Measurements from ENCODE around the gene ADAMTS12. TPM values are rescaled to one million over a fixed set of nuclear protein-coding genes. Genes with fewer than 3 reads are reported as not detected.
"Not testable (repeated sequence)": the region's sequence is repeated elsewhere in the genome, so short reads cannot be mapped to it uniquely, and the experiment has no call there.

The ADAMTS12 gene
- total RNA-seq, 1 experiment from 2014 or later, result 0.15 TPM

DNA sequence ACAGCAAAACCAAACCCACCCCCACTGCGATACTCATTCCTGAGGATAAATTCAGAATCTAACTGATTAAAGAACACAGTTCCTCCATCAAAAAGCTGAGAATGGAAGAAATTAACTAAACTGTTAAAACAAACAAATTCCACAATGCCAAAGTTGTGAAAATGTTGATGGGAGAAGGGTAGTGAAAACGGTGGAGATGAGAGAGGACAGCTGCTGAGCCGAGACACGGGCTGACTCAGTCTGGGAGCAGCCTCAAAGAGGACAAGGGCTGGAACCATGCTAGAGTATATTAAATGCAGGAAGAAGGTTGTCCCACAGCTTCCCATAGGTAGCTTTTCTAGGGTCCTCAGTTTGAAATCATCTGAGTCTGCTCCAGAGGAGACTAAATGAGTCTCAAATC lies 14.3 kb downstream of the ADAMTS12 start:
- intact Hi-C loops (cut with micrococcal nuclease; ENCODE audit: unreplicated experiment), result no loop called here
- CTCF ChIA-PET, result interaction anchor here (0.5 kb wide), 1 partner anchor 67 kb away, joined by 4 read pairs; no protein-coding TSS in a partner anchor
- BruUV-seq (replicated peaks), result no TSS peak

DNA sequence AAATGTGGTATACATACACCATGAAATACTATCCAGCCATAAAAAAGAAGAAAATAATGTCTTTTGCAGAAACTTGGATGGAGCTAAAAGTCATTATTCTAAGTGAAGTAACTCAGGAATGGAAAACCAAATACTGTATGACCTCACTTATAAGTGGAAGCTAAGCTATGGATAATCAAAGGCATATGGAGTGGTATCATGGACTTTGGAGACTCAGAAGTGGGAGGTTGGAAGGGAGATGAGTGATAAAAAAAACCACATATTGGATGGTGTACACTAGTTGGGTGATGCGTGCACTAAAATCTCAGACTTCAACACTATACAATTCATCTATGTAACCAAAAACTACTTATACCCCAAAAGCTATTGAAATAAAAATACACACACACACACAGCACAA lies 24.5 kb downstream of the ADAMTS12 start:
- DNase-seq (ENCODE audit: low read depth, low spot score), result no peak
- TF ChIP-seq CTCF (IDR thresholded peaks at IDR 0.05), result no peak
- TF ChIP-seq SIN3A (IDR thresholded peaks at IDR 0.05; ENCODE audit: borderline replicate concordance, insufficient read depth, low read depth, low read length), result no peak
- TF ChIP-seq TCF7L2 (IDR thresholded peaks at IDR 0.05; ENCODE audit: low read depth, low read length), result no peak
- no peak for TF ChIP-seq POLR2AphosphoS5 (IDR thresholded peaks at IDR 0.05; ENCODE audit: low read depth, low read length)
- TF ChIP-seq REST (IDR thresholded peaks at IDR 0.05; ENCODE audit: insufficient read depth in 1 of 2, low read depth in 2 of 2, low read length in 1 of 2), result no peak
- no peak for ATAC-seq
- ChIA-PET CTCF (no interaction called here), POLR2A (no interaction called here)
- Histone ChIP-seq H3K9me3 (ENCODE audit: control insufficient read depth, insufficient read depth, low read depth, low read length) (no peaks in the 10 kb centered on the region), H3K4me1 (ENCODE audit: control insufficient read depth, insufficient read depth, low read length) (no peaks in the 10 kb centered on the region), H3K4me3 (ENCODE audit: low read depth in 2 of 2, low read length in 2 of 2) (no peak overlapping the region), H3K36me3 (ENCODE audit: control insufficient read depth, insufficient read depth, low read length) (no peaks in the 10 kb centered on the region), H3K27me3 (ENCODE audit: control insufficient read depth, insufficient read depth, low read length) (no peaks in the 10 kb centered on the region), H3K27ac (ENCODE audit: low read length) (no peak overlapping the region)
- intact Hi-C loops (cut with micrococcal nuclease; ENCODE audit: unreplicated experiment) (no loop called here), in situ Hi-C loops (cut with HindIII; ENCODE audit: low pct_unique_long_range_greater_than_20kb, low sequenced_read_pairs) (no loop called here)
- BruUV-seq (replicated peaks), result no TSS peak

More for the DNA sequence above, 14.3 kb downstream of the ADAMTS12 start:
- Histone ChIP-seq H3K27ac (ENCODE audit: low read length) (no peak overlapping the region), H3K27me3 (ENCODE audit: control insufficient read depth, insufficient read depth, low read length) (no peaks in the 10 kb centered on the region), H3K4me1 (ENCODE audit: control insufficient read depth, insufficient read depth, low read length) (no peaks in the 10 kb centered on the region), H3K9me3 (ENCODE audit: control insufficient read depth, insufficient read depth, low read depth, low read length) (no peaks in the 10 kb centered on the region), H3K4me3 (ENCODE audit: low read depth in 2 of 2, low read length in 2 of 2) (no peak overlapping the region), H3K36me3 (ENCODE audit: control insufficient read depth, insufficient read depth, low read length) (no peaks in the 10 kb centered on the region)
- no peak for TF ChIP-seq POLR2AphosphoS5 (IDR thresholded peaks at IDR 0.05; ENCODE audit: low read depth, low read length)
- TF ChIP-seq CTCF (IDR thresholded peaks at IDR 0.05), result no peak
- no peak for TF ChIP-seq REST (IDR thresholded peaks at IDR 0.05; ENCODE audit: insufficient read depth in 1 of 2, low read depth in 2 of 2, low read length in 1 of 2)
- no peak for TF ChIP-seq TCF7L2 (IDR thresholded peaks at IDR 0.05; ENCODE audit: low read depth, low read length)
- TF ChIP-seq SIN3A (IDR thresholded peaks at IDR 0.05; ENCODE audit: borderline replicate concordance, insufficient read depth, low read depth, low read length), result no peak
- ATAC-seq (no peak), DNase-seq (ENCODE audit: low read depth, low spot score) (no peak)
- in situ Hi-C loops (cut with HindIII; ENCODE audit: low pct_unique_long_range_greater_than_20kb, low sequenced_read_pairs), result no loop called here
- POLR2A ChIA-PET, result no interaction called here

GRCh38 chr5:33859177-33859576 lies 32.6 kb downstream of the ADAMTS12 start:
- H3K27ac ChIP-seq (ENCODE audit: low read length); H3K27me3 ChIP-seq (ENCODE audit: control insufficient read depth, insufficient read depth, low read length); POLR2A ChIA-PET; ATAC-seq; BruUV-seq (replicated peaks); H3K4me1 ChIP-seq (ENCODE audit: control insufficient read depth, insufficient read depth, low read length); H3K9me3 ChIP-seq (ENCODE audit: control insufficient read depth, insufficient read depth, low read depth, low read length); in situ Hi-C loops (cut with HindIII; ENCODE audit: low pct_unique_long_range_greater_than_20kb, low sequenced_read_pairs); H3K4me3 ChIP-seq (ENCODE audit: low read depth in 2 of 2, low read length in 2 of 2); DNase-seq (ENCODE audit: low read depth, low spot score); H3K36me3 ChIP-seq (ENCODE audit: control insufficient read depth, insufficient read depth, low read length); intact Hi-C loops (cut with micrococcal nuclease; ENCODE audit: unreplicated experiment): not testable (repeated sequence)
- CTCF ChIA-PET, result interaction anchor here (0.6 kb wide), 1 partner anchor 269 kb away, joined by 6 read pairs; no protein-coding TSS in a partner anchor
